Esophagus mucosa (tissue), 1 donor: Measurements from ENCODE around the gene ACADL. TPM values are rescaled to one million over a fixed set of nuclear protein-coding genes. Genes with fewer than 3 reads are reported as not detected.

ENCODE experiments used
- ATAC-seq: fragments of 200-7000 bp; cut with Tn5 transposase; one replicate; pipeline ENCODE4 v1.9.1; 2020
- total RNA-seq: library from RNA; stranded (reverse); gene quantifications from one replicate; pipeline ENCODE4 v1.2.4, GENCODE V29; 2023
- donor health status: DM: yes; HTN: yes; CAD: no.

The ACADL gene
- total RNA-seq, 1 donor from 2014 or later = 0.32 TPM

GRCh38 chr2:210169516-210170195, 55.6 kb downstream of the ACADL start:
- no peak for ATAC-seq

- ATAC-seq = no peak
These were observed 58.0 kb downstream of the ACADL start for GRCh38 chr2:210167227-210167626.

- no peak for ATAC-seq
These were observed 62.7 kb downstream of the ACADL start for GRCh38 chr2:210162466-210163124.

- no peak for ATAC-seq
These were observed 66.2 kb downstream of the ACADL start for GRCh38 chr2:210159059-210159458.

- no peak for ATAC-seq
These were observed 67.0 kb downstream of the ACADL start for GRCh38 chr2:210158236-210158635.

GRCh38 chr2:210157526-210157925, 67.7 kb downstream of the ACADL start:
- ATAC-seq = no peak

- no peak for ATAC-seq
These were observed 77.6 kb downstream of the ACADL start for GRCh38 chr2:210147614-210148013.

Other genes with a start within 250 kb of the ACADL start
- gene RPE, start 222.8 kb downstream of the ACADL start, total RNA-seq = 43.2 TPM
- gene KANSL1L, start 54.0 kb downstream of the ACADL start, total RNA-seq = 6.4 TPM
- 0.44 TPM for gene MYL1, start 89.7 kb upstream of the ACADL start, total RNA-seq